Astrocyte (in vitro differentiated cells and primary cell): ENCODE results near the gene POGZ. TPM values are rescaled to one million over a fixed set of nuclear protein-coding genes. Genes with fewer than 3 reads are reported as not detected.

Experiments
- DNase-seq: peaks from one replicate; pipeline ENCODE4 v3.0.0-alpha.2; 2010; ENCODE audit warnings: low read depth
- FAIRE-seq: peaks from 2 replicates; lab custom pipeline; 2011; peaks lifted over from hg19 to GRCh38; lab: Jason Lieb, UNC
- H2AFZ ChIP-seq: 2 replicates; pipeline ENCODE4 v1.6.0; 2012; ENCODE audit warnings: low read depth, low read length, inconsistent platforms
- H3K27ac ChIP-seq: 2 replicates; pipeline ENCODE4 v1.5.1; 2011; ENCODE audit warnings: low read depth, low read length, inconsistent platforms
- H3K27me3 ChIP-seq: 2 replicates; pipeline ENCODE4 v1.6.0; 2011; ENCODE audit warnings: low read length, inconsistent platforms; ENCODE audit not compliant: insufficient read depth
- H3K36me3 ChIP-seq: 2 replicates; pipeline ENCODE4 v1.5.1; 2011; ENCODE audit warnings: low read length, inconsistent platforms; ENCODE audit not compliant: insufficient read depth
- H3K4me1 ChIP-seq: 2 replicates; pipeline ENCODE4 v1.5.1; 2011; ENCODE audit warnings: low read length, inconsistent platforms; ENCODE audit not compliant: insufficient read depth
- H3K4me2 ChIP-seq: 2 replicates; pipeline ENCODE4 v1.6.0; 2012; ENCODE audit warnings: low read length, inconsistent platforms
- H3K4me3 ChIP-seq: 2 replicates; pipeline ENCODE4 v1.5.1; 2011; ENCODE audit warnings: low read depth, mild to moderate bottlenecking, low read length, inconsistent platforms; ENCODE audit not compliant: insufficient read depth
- H3K79me2 ChIP-seq: 2 replicates; pipeline ENCODE4 v1.6.0; 2012; ENCODE audit warnings: mild to moderate bottlenecking, low read length, inconsistent platforms; ENCODE audit not compliant: insufficient read depth
- H3K9ac ChIP-seq: 2 replicates; pipeline ENCODE4 v1.6.0; 2012; ENCODE audit warnings: mild to moderate bottlenecking, low read length, inconsistent platforms
- H3K9me3 ChIP-seq: 2 replicates; pipeline ENCODE4 v1.5.1; 2012; ENCODE audit warnings: low read depth, mild to moderate bottlenecking, low read length, inconsistent platforms; ENCODE audit not compliant: insufficient read depth
- H4K20me1 ChIP-seq: 2 replicates; pipeline ENCODE4 v1.6.0; 2012; ENCODE audit warnings: low read length, inconsistent platforms; ENCODE audit not compliant: insufficient read depth
- H3K27ac Mint-ChIP-seq: one replicate; pipeline ENCODE4 v1.8.0; 2021; ENCODE audit warnings: mild to moderate bottlenecking, mixed read lengths; ENCODE audit not compliant: unreplicated experiment
- H3K27me3 Mint-ChIP-seq: one replicate; pipeline ENCODE4 v1.8.0; 2021; ENCODE audit warnings: low read depth, mixed read lengths; ENCODE audit not compliant: unreplicated experiment
- H3K36me3 Mint-ChIP-seq: one replicate; pipeline ENCODE4 v1.8.0; 2021; ENCODE audit warnings: low read depth, mixed read lengths; ENCODE audit not compliant: unreplicated experiment
- H3K4me1 Mint-ChIP-seq: one replicate; pipeline ENCODE4 v1.8.0; 2021; ENCODE audit warnings: low read depth, mixed read lengths; ENCODE audit not compliant: unreplicated experiment
- H3K4me3 Mint-ChIP-seq: one replicate; pipeline ENCODE4 v1.8.0; 2021; ENCODE audit warnings: mild to moderate bottlenecking, moderate library complexity, mixed read lengths; ENCODE audit not compliant: unreplicated experiment
- H3K9me3 Mint-ChIP-seq: one replicate; pipeline ENCODE4 v1.8.0; 2021; ENCODE audit warnings: mild to moderate bottlenecking, mixed read lengths; ENCODE audit not compliant: unreplicated experiment
- CTCF ChIP-seq: IDR thresholded peaks from 2 replicates; pipeline ENCODE4 v1.5.1; 2011; ENCODE audit warnings: low read depth, mild to moderate bottlenecking, inconsistent platforms, low read length, moderate library complexity; ENCODE audit not compliant: insufficient read depth
- EZH2 ChIP-seq: IDR thresholded peaks from 2 replicates; pipeline ENCODE4 v1.6.1; 2012; ENCODE audit warnings: mild to moderate bottlenecking, low read length, inconsistent platforms; ENCODE audit not compliant: insufficient read depth
- total RNA-seq: library from RNA; stranded (reverse); gene quantifications from 2 replicates; pipeline ENCODE4 v1.2.1, GENCODE V29; 2021

The POGZ gene
- total RNA-seq, 1 donor from 2014 or later: 63.9 TPM

- no peak overlapping the region for H3K9ac ChIP-seq
- peaks cover 5% of the 10 kb centered on the region for H3K9me3 Mint-ChIP-seq
- H3K27ac Mint-ChIP-seq: no peak overlapping the region
Measured at GRCh38 chr1:151478923-151479322, 19.6 kb upstream of the POGZ start.

GRCh38 chr1:151478140-151478812 lies 19.0 kb upstream of the POGZ start:
- Histone ChIP-seq H3K36me3 (no peaks in the 10 kb centered on the region), H3K4me3 (no peak overlapping the region), H3K79me2 (no peaks in the 10 kb centered on the region), H3K4me1 (peaks cover 4% of the 10 kb centered on the region), H4K20me1 (no peaks in the 10 kb centered on the region), H3K27me3 (no peaks in the 10 kb centered on the region), H2AFZ (no peak overlapping the region), H3K9ac (no peak overlapping the region), H3K27ac (no peak overlapping the region), H3K9me3 (no peaks in the 10 kb centered on the region), H3K4me2 (no peak overlapping the region)
- H3K9me3 Mint-ChIP-seq: peaks cover 5% of the 10 kb centered on the region
- H3K4me3 Mint-ChIP-seq: peak overlapping the region; percentile 41
- H3K4me1 Mint-ChIP-seq: peaks cover 16% of the 10 kb centered on the region
- FAIRE-seq: no peak
- H3K27me3 Mint-ChIP-seq: no peaks in the 10 kb centered on the region
- no peak for DNase-seq
- no peak for TF ChIP-seq EZH2
- TF ChIP-seq CTCF: no peak
- no peaks in the 10 kb centered on the region for H3K36me3 Mint-ChIP-seq
- H3K27ac Mint-ChIP-seq: no peak overlapping the region

More at GRCh38 chr1:151478923-151479322, 19.6 kb upstream of the POGZ start:
- FAIRE-seq (no peak), DNase-seq (no peak)
- H3K4me3 Mint-ChIP-seq: no peak overlapping the region
- Histone ChIP-seq H3K4me3 (no peak overlapping the region), H3K27me3 (no peaks in the 10 kb centered on the region), H3K4me2 (no peak overlapping the region), H4K20me1 (no peaks in the 10 kb centered on the region), H3K4me1 (no peaks in the 10 kb centered on the region), H3K36me3 (no peaks in the 10 kb centered on the region), H3K9me3 (no peaks in the 10 kb centered on the region), H3K27ac (no peak overlapping the region), H3K79me2 (no peaks in the 10 kb centered on the region), H2AFZ (no peak overlapping the region)
- no peaks in the 10 kb centered on the region for H3K36me3 Mint-ChIP-seq
- no peaks in the 10 kb centered on the region for H3K27me3 Mint-ChIP-seq
- peaks cover 16% of the 10 kb centered on the region for H3K4me1 Mint-ChIP-seq
- no peak for TF ChIP-seq EZH2
- TF ChIP-seq CTCF: no peak

- no peak for TF ChIP-seq CTCF
- TF ChIP-seq EZH2: no peak
- Mint-ChIP-seq H3K9me3 (peaks cover 4% of the 10 kb centered on the region), H3K4me1 (peaks cover 16% of the 10 kb centered on the region), H3K27ac (no peak overlapping the region), H3K27me3 (no peaks in the 10 kb centered on the region), H3K4me3 (no peak overlapping the region), H3K36me3 (no peaks in the 10 kb centered on the region)
- no peak overlapping the region for H3K4me3 ChIP-seq
- H3K27ac ChIP-seq: no peak overlapping the region
- H3K4me1 ChIP-seq: peaks cover 4% of the 10 kb centered on the region
- no peaks in the 10 kb centered on the region for H3K27me3 ChIP-seq
- H3K79me2 ChIP-seq: no peaks in the 10 kb centered on the region
- H3K4me2 ChIP-seq: no peak overlapping the region
- no peaks in the 10 kb centered on the region for H4K20me1 ChIP-seq
- H3K9me3 ChIP-seq: no peaks in the 10 kb centered on the region
- FAIRE-seq (no peak), DNase-seq (no peak)
- H3K36me3 ChIP-seq: no peaks in the 10 kb centered on the region
- no peak overlapping the region for H2AFZ ChIP-seq
- H3K9ac ChIP-seq: no peak overlapping the region
Measured at GRCh38 chr1:151477066-151477465, 17.8 kb upstream of the POGZ start.
